DND-41 (cell line): Measurements from ENCODE around the gene KIAA1958.

ENCODE experiments used
- ATAC-seq: fragments of 200-7000 bp; cut with Tn5 transposase; 3 replicates; pipeline ENCODE4 v1.9.1; 2021; ENCODE audit warnings: low read depth; ENCODE audit not compliant: insufficient read depth
- DNase-seq: peaks from one replicate; pipeline ENCODE4 v3.0.0-alpha.2; 2020
- H2AFZ ChIP-seq: 2 replicates; pipeline ENCODE4 v1.6.0; 2012; ENCODE audit warnings: low read depth, low read length
- H3K27ac ChIP-seq: 2 replicates; pipeline ENCODE4 v1.5.1; 2012; ENCODE audit warnings: low read length, inconsistent platforms
- H3K27me3 ChIP-seq: fragments of 200-600 bp; sonication (generic); 2 replicates; pipeline ENCODE4 v1.6.0; 2012; ENCODE audit warnings: low read length, mild to moderate bottlenecking, inconsistent platforms; ENCODE audit not compliant: insufficient read depth, poor library complexity
- H3K36me3 ChIP-seq: 2 replicates; pipeline ENCODE4 v1.5.1; 2012; ENCODE audit warnings: low read length, inconsistent platforms; ENCODE audit not compliant: insufficient read depth
- H3K4me1 ChIP-seq: 2 replicates; pipeline ENCODE4 v1.5.1; 2012; ENCODE audit warnings: mild to moderate bottlenecking, low read length; ENCODE audit not compliant: insufficient read depth
- H3K4me2 ChIP-seq: 2 replicates; pipeline ENCODE4 v1.6.0; 2012; ENCODE audit warnings: mild to moderate bottlenecking, moderate library complexity, low read length, inconsistent platforms; ENCODE audit not compliant: insufficient read depth
- H3K4me3 ChIP-seq, 2 experiments: fragments of 200-600 bp in 1 of 2; shearing (Covaris generic) in 1 of 2; 2 replicates each; pipeline ENCODE4 v1.5.1; 2012 to 2016; ENCODE audit warnings: inconsistent platforms in 2 of 2, low read length in 2 of 2, mild to moderate bottlenecking in 2 of 2, low read depth in 1 of 2, moderate library complexity in 1 of 2
- H3K79me2 ChIP-seq: 2 replicates; pipeline ENCODE4 v1.6.0; 2012; ENCODE audit warnings: low read length, inconsistent platforms; ENCODE audit not compliant: insufficient read depth
- H3K9ac ChIP-seq: 2 replicates; pipeline ENCODE4 v1.6.0; 2012; ENCODE audit warnings: low read depth, mild to moderate bottlenecking, inconsistent platforms, low read length, moderate library complexity
- H3K9me3 ChIP-seq: 2 replicates; pipeline ENCODE4 v1.5.1; 2012; ENCODE audit warnings: low read length, moderate library complexity, mild to moderate bottlenecking, inconsistent platforms; ENCODE audit not compliant: insufficient read depth, severe bottlenecking
- H4K20me1 ChIP-seq: 2 replicates; pipeline ENCODE4 v1.6.0; 2012; ENCODE audit warnings: low read length; ENCODE audit not compliant: insufficient read depth
- CTCF ChIP-seq: IDR thresholded peaks from 2 replicates; pipeline ENCODE4 v1.5.1; 2012; ENCODE audit warnings: borderline replicate concordance, low read length, moderate library complexity, mild to moderate bottlenecking; ENCODE audit not compliant: poor library complexity, severe bottlenecking; ENCODE audit errors: extremely low read depth
- EZH2 ChIP-seq: IDR thresholded peaks from 3 replicates; pipeline ENCODE4 v1.6.1; 2012; ENCODE audit warnings: borderline replicate concordance, low read depth, mild to moderate bottlenecking, moderate library complexity, low read length, inconsistent platforms; ENCODE audit not compliant: severe bottlenecking

KIAA1958 gene

GRCh38 chr9:112529316-112529715, 42.7 kb downstream of the KIAA1958 start:
- no peak overlapping the region for H3K4me3 ChIP-seq
- no peaks in the 10 kb centered on the region for H3K27me3 ChIP-seq
- TF ChIP-seq CTCF: no peak
- no peak for TF ChIP-seq EZH2
- H3K36me3 ChIP-seq: no peaks in the 10 kb centered on the region
- no peak overlapping the region for H3K4me2 ChIP-seq
- H4K20me1 ChIP-seq: peaks cover 8% of the 10 kb centered on the region; the same call in 1 of the 2 replicates
- H3K4me1 ChIP-seq: no peaks in the 10 kb centered on the region
- no peaks in the 10 kb centered on the region for H3K9me3 ChIP-seq
- ATAC-seq: no peak
- no peak overlapping the region for H3K9ac ChIP-seq
- no peak overlapping the region for H2AFZ ChIP-seq
- DNase-seq: no peak
- no peak overlapping the region for H3K27ac ChIP-seq
- peaks cover 70% of the 10 kb centered on the region for H3K79me2 ChIP-seq

GRCh38 chr9:112530751-112531205, 44.2 kb downstream of the KIAA1958 start:
- DNase-seq (no peak), ATAC-seq (no peak)
- H3K27me3 ChIP-seq: no peaks in the 10 kb centered on the region
- TF ChIP-seq EZH2: no peak
- TF ChIP-seq CTCF: no peak
- H3K4me2 ChIP-seq: no peak overlapping the region
- H3K4me3 ChIP-seq: no peak overlapping the region
- no peak overlapping the region for H3K27ac ChIP-seq
- H3K36me3 ChIP-seq: no peaks in the 10 kb centered on the region
- H3K9me3 ChIP-seq: no peaks in the 10 kb centered on the region
- H2AFZ ChIP-seq: no peak overlapping the region
- H3K4me1 ChIP-seq: no peaks in the 10 kb centered on the region
- peaks cover 67% of the 10 kb centered on the region for H3K79me2 ChIP-seq
- H4K20me1 ChIP-seq: peaks cover 8% of the 10 kb centered on the region; the same call in 1 of the 2 replicates
- no peak overlapping the region for H3K9ac ChIP-seq

GRCh38 chr9:112531666-112532282, 45.1 kb downstream of the KIAA1958 start:
- Histone ChIP-seq H3K79me2 (peaks cover 65% of the 10 kb centered on the region), H3K27me3 (no peaks in the 10 kb centered on the region), H3K9ac (no peak overlapping the region), H3K9me3 (no peaks in the 10 kb centered on the region), H3K4me2 (no peak overlapping the region), H2AFZ (no peak overlapping the region), H4K20me1 (peaks cover 8% of the 10 kb centered on the region; the same call in 1 of the 2 replicates), H3K36me3 (no peaks in the 10 kb centered on the region), H3K27ac (no peak overlapping the region), H3K4me3 (no peak overlapping the region), H3K4me1 (no peaks in the 10 kb centered on the region)
- ATAC-seq: no peak
- DNase-seq: no peak
- no peak for TF ChIP-seq EZH2
- TF ChIP-seq CTCF: no peak

- H3K36me3 ChIP-seq: no peaks in the 10 kb centered on the region
- H3K27ac ChIP-seq: no peak overlapping the region
- DNase-seq: no peak
- no peak overlapping the region for H3K9ac ChIP-seq
- H3K4me1 ChIP-seq: no peaks in the 10 kb centered on the region
- TF ChIP-seq CTCF (no peak), EZH2 (no peak)
- H3K9me3 ChIP-seq: no peaks in the 10 kb centered on the region
- H3K4me3 ChIP-seq: no peak overlapping the region
- H3K79me2 ChIP-seq: peaks cover 62% of the 10 kb centered on the region
- no peak overlapping the region for H2AFZ ChIP-seq
- peaks cover 4% of the 10 kb centered on the region; the same call in 1 of the 2 replicates for H4K20me1 ChIP-seq
- no peak overlapping the region for H3K4me2 ChIP-seq
- ATAC-seq: no peak
- no peaks in the 10 kb centered on the region for H3K27me3 ChIP-seq
Observed at GRCh38 chr9:112532427-112532826, 45.8 kb downstream of the KIAA1958 start.
